Measurements from ENCODE around the gene VEPH1. TPM values are rescaled to one million over a fixed set of nuclear protein-coding genes. Genes with fewer than 3 reads are reported as not detected.

The VEPH1 gene
- total RNA-seq, 1 donor from 2014 or later = not detected

DNA sequence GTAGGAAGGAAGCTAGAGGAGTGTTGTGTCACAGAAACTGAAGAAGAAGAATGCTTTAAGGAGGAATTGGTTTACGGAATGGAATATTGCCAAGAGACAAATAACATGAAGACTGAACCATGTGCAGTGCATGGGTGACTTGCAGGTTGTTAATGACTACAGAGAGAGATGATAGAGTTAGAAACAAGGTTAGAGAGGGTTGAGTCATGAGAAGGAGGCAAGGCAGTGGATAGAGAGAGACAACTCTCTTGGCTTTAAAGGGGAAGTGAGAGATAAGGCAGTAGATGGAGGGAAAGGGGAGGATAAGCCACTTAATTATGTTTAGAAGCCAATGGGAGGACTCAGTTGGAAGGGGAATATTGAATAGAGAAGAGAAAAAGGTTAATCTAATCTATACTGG is 224.0 kb downstream of the VEPH1 start:
- Mint-ChIP-seq H3K36me3 (ENCODE audit: low read depth) (no peaks in the 10 kb centered on the region), H3K9me3 (no peaks in the 10 kb centered on the region), H3K27me3 (ENCODE audit: insufficient read depth) (no peaks in the 10 kb centered on the region), H3K27ac (no peak overlapping the region), H3K4me1 (ENCODE audit: low read depth) (no peaks in the 10 kb centered on the region), H3K4me3 (no peak overlapping the region)
- intact Hi-C loops (cut with micrococcal nuclease) = no loop called here
- DNase-seq (ENCODE audit: low spot score) = no peak

DNA sequence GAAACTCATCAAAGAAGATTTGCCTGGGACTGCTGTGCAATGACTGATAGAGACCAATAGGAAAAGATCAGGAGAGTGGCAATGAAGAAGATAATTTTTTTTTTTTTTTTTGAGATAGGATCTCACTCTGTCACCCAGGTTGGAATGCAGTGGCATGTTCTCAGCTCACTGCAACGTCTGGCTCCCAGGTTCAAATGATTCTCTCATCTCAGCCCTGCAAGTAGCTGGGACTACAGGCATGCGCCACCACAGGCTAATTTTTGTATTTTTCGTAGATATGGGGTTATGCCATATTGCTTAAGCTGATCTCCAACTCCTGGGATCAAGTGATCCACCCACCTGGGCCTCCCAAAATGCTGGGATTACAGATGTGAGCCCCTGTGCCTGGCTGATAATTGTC is 226.4 kb downstream of the VEPH1 start:
- Mint-ChIP-seq H3K9me3 (no peaks in the 10 kb centered on the region), H3K27ac (no peak overlapping the region), H3K4me1 (ENCODE audit: low read depth) (no peaks in the 10 kb centered on the region), H3K4me3 (no peak overlapping the region), H3K27me3 (ENCODE audit: insufficient read depth) (no peaks in the 10 kb centered on the region), H3K36me3 (ENCODE audit: low read depth) (no peaks in the 10 kb centered on the region)
- intact Hi-C loops (cut with micrococcal nuclease) = no loop called here
- no peak for DNase-seq (ENCODE audit: low spot score)

DNA sequence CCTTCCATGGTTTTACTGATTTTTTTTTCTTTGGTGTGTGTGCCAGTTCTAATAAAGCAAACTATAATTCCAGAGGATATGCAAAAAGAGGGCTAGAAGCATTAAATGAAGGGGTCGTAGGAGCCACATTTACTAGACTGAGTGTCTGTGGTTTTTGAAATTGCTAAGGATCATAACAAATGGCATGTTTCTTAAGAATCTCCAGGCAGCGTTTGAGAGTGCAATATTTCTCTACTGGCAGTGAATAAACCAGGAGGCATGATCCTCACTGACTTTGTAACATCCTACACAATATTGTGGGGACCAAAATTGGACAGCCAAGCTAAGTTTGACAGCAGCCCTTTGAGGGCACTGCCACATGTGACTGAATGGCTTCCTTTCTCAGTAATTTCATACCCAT is 227.4 kb downstream of the VEPH1 start:
- no peak for DNase-seq (ENCODE audit: low spot score)
- H3K4me3 Mint-ChIP-seq = no peak overlapping the region
- peaks cover 2% of the 10 kb centered on the region for H3K27me3 Mint-ChIP-seq (ENCODE audit: insufficient read depth)
- H3K36me3 Mint-ChIP-seq (ENCODE audit: low read depth) = no peaks in the 10 kb centered on the region
- H3K4me1 Mint-ChIP-seq (ENCODE audit: low read depth) = no peaks in the 10 kb centered on the region
- no peak overlapping the region for H3K27ac Mint-ChIP-seq
- intact Hi-C loops (cut with micrococcal nuclease) = no loop called here
- H3K9me3 Mint-ChIP-seq = no peaks in the 10 kb centered on the region

DNA sequence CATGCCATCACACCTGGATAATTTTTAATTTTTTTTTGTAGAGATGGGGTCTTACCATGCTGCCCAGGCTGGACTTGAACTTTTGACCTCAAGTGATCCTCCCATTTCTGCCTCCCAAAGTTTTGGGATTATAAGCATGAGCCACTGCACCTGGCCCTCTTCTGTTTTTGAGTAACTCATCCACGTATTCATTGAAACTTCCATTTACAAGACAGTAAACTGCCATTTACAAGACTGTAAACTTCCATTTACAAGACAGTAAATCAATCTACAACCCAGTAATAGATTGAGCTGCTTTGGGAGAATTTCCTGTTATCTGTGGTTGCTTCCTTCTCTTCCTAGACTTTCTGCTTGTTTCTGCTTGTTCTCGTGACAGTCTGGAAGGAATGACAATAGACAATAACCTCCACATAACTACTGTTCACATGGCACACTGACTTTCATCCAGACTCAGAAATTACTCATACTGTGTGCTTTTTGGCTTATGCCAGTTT is 228.5 kb downstream of the VEPH1 start:
- no peaks in the 10 kb centered on the region for H3K9me3 Mint-ChIP-seq
- H3K27me3 Mint-ChIP-seq (ENCODE audit: insufficient read depth) = peaks cover 2% of the 10 kb centered on the region
- H3K4me3 Mint-ChIP-seq = no peak overlapping the region
- DNase-seq (ENCODE audit: low spot score) = no peak
- no peaks in the 10 kb centered on the region for H3K36me3 Mint-ChIP-seq (ENCODE audit: low read depth)
- no peak overlapping the region for H3K27ac Mint-ChIP-seq
- intact Hi-C loops (cut with micrococcal nuclease) = no loop called here
- H3K4me1 Mint-ChIP-seq (ENCODE audit: low read depth) = no peaks in the 10 kb centered on the region

GRCh38 chr3:157271283-157271882 is 231.8 kb downstream of the VEPH1 start:
- Mint-ChIP-seq H3K27me3 (ENCODE audit: insufficient read depth) (peaks cover 5% of the 10 kb centered on the region), H3K4me1 (ENCODE audit: low read depth) (no peaks in the 10 kb centered on the region), H3K9me3 (no peaks in the 10 kb centered on the region), H3K36me3 (ENCODE audit: low read depth) (no peaks in the 10 kb centered on the region), H3K4me3 (no peak overlapping the region), H3K27ac (no peak overlapping the region)
- intact Hi-C loops (cut with micrococcal nuclease) = no loop called here
- DNase-seq (ENCODE audit: low spot score) = no peak

DNA sequence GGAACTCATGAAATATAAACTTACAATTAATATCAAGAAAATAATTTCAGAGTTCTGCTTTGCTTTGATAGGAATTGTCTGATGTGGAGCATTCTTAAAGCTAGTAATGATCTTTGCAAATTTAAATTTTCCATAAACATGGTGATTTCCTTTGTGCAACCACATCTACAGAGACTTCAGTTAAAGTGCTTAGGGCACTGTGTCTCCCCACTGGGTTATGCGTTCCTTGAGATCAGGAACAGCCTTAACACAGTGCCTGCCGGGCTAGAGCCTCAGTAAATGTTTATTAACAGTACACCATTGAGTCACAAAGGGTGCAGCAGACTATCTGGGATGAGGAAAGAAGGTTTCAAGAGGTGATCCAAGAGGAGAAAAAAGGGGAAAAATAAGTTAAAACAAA is 235.2 kb downstream of the VEPH1 start:
- Mint-ChIP-seq H3K4me1 (ENCODE audit: low read depth) (no peaks in the 10 kb centered on the region), H3K9me3 (no peaks in the 10 kb centered on the region), H3K27ac (no peak overlapping the region), H3K4me3 (no peak overlapping the region), H3K36me3 (ENCODE audit: low read depth) (no peaks in the 10 kb centered on the region), H3K27me3 (ENCODE audit: insufficient read depth) (peaks cover 9% of the 10 kb centered on the region)
- intact Hi-C loops (cut with micrococcal nuclease) = no loop called here
- DNase-seq (ENCODE audit: low spot score) = no peak

DNA sequence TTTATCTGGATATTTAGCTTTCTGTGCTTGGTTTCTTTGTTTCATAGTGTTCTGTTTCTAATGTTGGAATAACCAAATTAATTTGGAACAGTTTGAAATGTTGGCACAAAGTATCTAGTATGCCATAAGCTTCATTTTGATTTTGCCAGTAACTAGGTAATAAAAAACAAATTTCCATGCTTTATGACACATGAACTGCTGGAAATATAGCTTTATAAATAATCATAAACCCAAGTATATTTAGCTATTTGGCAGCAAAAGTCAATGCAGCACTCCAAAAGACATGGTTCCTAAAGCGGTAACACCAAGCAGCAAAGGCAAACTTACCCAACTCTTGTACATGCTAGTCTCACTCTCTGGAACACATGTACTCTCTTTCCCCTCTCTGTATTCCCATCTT is 237.3 kb downstream of the VEPH1 start:
- no peaks in the 10 kb centered on the region for H3K4me1 Mint-ChIP-seq (ENCODE audit: low read depth)
- DNase-seq (ENCODE audit: low spot score) = no peak
- intact Hi-C loops (cut with micrococcal nuclease) = no loop called here
- no peaks in the 10 kb centered on the region for H3K36me3 Mint-ChIP-seq (ENCODE audit: low read depth)
- no peak overlapping the region for H3K27ac Mint-ChIP-seq
- H3K27me3 Mint-ChIP-seq (ENCODE audit: insufficient read depth) = peaks cover 7% of the 10 kb centered on the region
- H3K4me3 Mint-ChIP-seq = no peak overlapping the region
- H3K9me3 Mint-ChIP-seq = no peaks in the 10 kb centered on the region

DNA sequence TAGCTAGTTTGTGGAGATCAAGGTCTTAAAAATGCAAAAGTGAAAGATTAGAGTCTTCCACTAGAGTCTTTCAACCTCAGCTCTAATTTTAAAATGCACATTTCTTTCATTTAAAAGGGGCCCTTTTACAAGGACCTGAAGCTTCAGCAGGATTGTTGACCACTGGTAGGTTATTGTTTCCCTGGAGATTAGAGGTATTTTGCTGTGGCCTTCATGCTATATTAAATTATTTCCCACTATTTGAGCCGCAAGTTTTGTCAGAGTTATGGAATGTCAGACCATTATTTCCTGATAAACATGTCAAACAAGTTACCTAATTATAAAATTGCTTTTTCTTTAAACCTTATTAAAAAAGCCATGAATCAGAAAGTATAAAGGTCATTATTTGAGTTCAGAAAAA is 240.2 kb downstream of the VEPH1 start:
- no peaks in the 10 kb centered on the region for H3K36me3 Mint-ChIP-seq (ENCODE audit: low read depth)
- H3K9me3 Mint-ChIP-seq = no peaks in the 10 kb centered on the region
- no peak for DNase-seq (ENCODE audit: low spot score)
- H3K27me3 Mint-ChIP-seq (ENCODE audit: insufficient read depth) = peaks cover 11% of the 10 kb centered on the region
- H3K4me1 Mint-ChIP-seq (ENCODE audit: low read depth) = no peaks in the 10 kb centered on the region
- intact Hi-C loops (cut with micrococcal nuclease) = no loop called here
- H3K27ac Mint-ChIP-seq = no peak overlapping the region
- no peak overlapping the region for H3K4me3 Mint-ChIP-seq

DNA sequence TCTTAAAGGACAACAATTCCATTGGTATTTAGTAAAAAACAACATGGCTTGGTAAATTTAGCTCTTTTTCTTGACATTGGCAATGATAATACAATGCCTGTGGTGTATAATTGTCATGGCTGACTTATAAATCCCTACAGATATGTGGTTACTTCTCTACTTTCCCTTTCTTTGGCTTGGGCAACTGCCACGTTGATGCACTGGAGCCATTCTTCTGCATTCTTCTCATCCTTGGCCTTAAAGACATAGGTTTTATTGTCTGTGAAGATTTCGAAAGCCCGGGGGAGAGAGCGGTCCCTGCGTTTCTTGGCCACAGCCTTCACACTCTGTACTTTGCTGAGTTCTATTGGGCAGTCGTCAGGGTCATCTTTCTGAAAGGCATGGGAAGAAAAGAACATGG is 242.2 kb downstream of the VEPH1 start:
- no peaks in the 10 kb centered on the region for H3K9me3 Mint-ChIP-seq
- DNase-seq (ENCODE audit: low spot score) = no peak
- no peak overlapping the region for H3K27ac Mint-ChIP-seq
- peaks cover 10% of the 10 kb centered on the region for H3K27me3 Mint-ChIP-seq (ENCODE audit: insufficient read depth)
- no peaks in the 10 kb centered on the region for H3K36me3 Mint-ChIP-seq (ENCODE audit: low read depth)
- H3K4me3 Mint-ChIP-seq = no peak overlapping the region
- intact Hi-C loops (cut with micrococcal nuclease) = no loop called here
- no peaks in the 10 kb centered on the region for H3K4me1 Mint-ChIP-seq (ENCODE audit: low read depth)

DNA sequence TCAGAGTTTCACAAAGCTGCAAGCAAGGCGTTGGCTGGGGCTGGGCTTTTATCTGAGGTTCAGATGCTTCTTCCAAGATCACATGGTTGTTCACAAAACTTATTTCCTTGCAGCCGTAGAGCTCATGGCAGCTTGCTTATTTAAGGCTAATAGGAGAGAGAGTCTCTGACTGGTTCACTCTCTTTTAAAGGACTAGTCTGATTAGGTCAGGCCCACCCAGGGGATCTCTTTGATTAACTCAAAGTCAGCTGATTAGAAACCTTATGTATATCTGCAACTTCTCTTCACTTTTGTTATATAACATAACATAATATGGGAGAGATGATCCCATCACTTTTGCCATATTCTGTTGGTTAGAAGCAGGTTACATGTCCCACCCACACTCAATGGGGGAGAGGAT is 243.4 kb downstream of the VEPH1 start:
- no peaks in the 10 kb centered on the region for H3K4me1 Mint-ChIP-seq (ENCODE audit: low read depth)
- intact Hi-C loops (cut with micrococcal nuclease) = no loop called here
- no peak for DNase-seq (ENCODE audit: low spot score)

GRCh38 chr3:157257101-157257500 is 246.1 kb downstream of the VEPH1 start:
- Mint-ChIP-seq H3K4me3 (no peak overlapping the region), H3K4me1 (ENCODE audit: low read depth) (no peaks in the 10 kb centered on the region), H3K36me3 (ENCODE audit: low read depth) (no peaks in the 10 kb centered on the region), H3K27ac (no peak overlapping the region), H3K27me3 (ENCODE audit: insufficient read depth) (peaks cover 6% of the 10 kb centered on the region), H3K9me3 (no peaks in the 10 kb centered on the region)
- DNase-seq (ENCODE audit: low spot score) = no peak
- intact Hi-C loops (cut with micrococcal nuclease) = no loop called here

More for the DNA sequence above, 243.4 kb downstream of the VEPH1 start:
- no peaks in the 10 kb centered on the region for H3K36me3 Mint-ChIP-seq (ENCODE audit: low read depth)
- H3K9me3 Mint-ChIP-seq = no peaks in the 10 kb centered on the region
- H3K27ac Mint-ChIP-seq = no peak overlapping the region
- H3K4me3 Mint-ChIP-seq = no peak overlapping the region
- peaks cover 8% of the 10 kb centered on the region for H3K27me3 Mint-ChIP-seq (ENCODE audit: insufficient read depth)

DNA sequence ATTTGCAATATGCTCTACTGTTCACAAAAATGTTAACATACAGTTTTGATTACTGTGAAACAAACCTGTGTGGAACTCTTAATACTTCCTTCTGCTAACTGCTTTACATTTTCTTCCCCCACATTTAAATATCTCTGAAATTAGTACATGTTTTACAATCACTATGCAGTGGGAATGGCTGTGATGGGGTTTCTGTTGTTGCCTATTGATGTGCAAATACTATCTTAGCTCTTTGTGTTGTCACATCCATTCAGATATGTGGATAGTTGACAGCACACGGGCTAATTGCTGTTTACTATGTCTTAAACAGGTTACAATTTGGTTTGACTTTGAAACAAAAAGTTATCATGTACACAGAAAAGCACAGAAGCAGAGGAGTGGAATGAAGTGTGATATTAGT is 247.4 kb downstream of the VEPH1 start:
- no peaks in the 10 kb centered on the region for H3K9me3 Mint-ChIP-seq
- no peaks in the 10 kb centered on the region for H3K36me3 Mint-ChIP-seq (ENCODE audit: low read depth)
- H3K27ac Mint-ChIP-seq = no peak overlapping the region
- no peak overlapping the region for H3K4me3 Mint-ChIP-seq
- no peaks in the 10 kb centered on the region for H3K4me1 Mint-ChIP-seq (ENCODE audit: low read depth)
- no peak for DNase-seq (ENCODE audit: low spot score)
- intact Hi-C loops (cut with micrococcal nuclease) = no loop called here
- H3K27me3 Mint-ChIP-seq (ENCODE audit: insufficient read depth) = peaks cover 6% of the 10 kb centered on the region

GRCh38 chr3:157251685-157252084 is 251.5 kb downstream of the VEPH1 start:
- no peaks in the 10 kb centered on the region for H3K4me1 Mint-ChIP-seq (ENCODE audit: low read depth)
- no peaks in the 10 kb centered on the region for H3K36me3 Mint-ChIP-seq (ENCODE audit: low read depth)
- H3K27ac Mint-ChIP-seq = no peak overlapping the region
- DNase-seq (ENCODE audit: low spot score) = no peak
- H3K27me3 Mint-ChIP-seq (ENCODE audit: insufficient read depth) = peaks cover 2% of the 10 kb centered on the region
- intact Hi-C loops (cut with micrococcal nuclease) = no loop called here
- H3K4me3 Mint-ChIP-seq = no peak overlapping the region
- no peaks in the 10 kb centered on the region for H3K9me3 Mint-ChIP-seq

GRCh38 chr3:157249606-157250005 is 253.6 kb downstream of the VEPH1 start:
- peaks cover 2% of the 10 kb centered on the region for H3K27me3 Mint-ChIP-seq (ENCODE audit: insufficient read depth)

More at GRCh38 chr3:157249606-157250005, 253.6 kb downstream of the VEPH1 start:
- no peak for DNase-seq (ENCODE audit: low spot score)
- Mint-ChIP-seq H3K9me3 (no peaks in the 10 kb centered on the region), H3K4me3 (no peak overlapping the region), H3K36me3 (ENCODE audit: low read depth) (no peaks in the 10 kb centered on the region), H3K4me1 (ENCODE audit: low read depth) (no peaks in the 10 kb centered on the region), H3K27ac (no peak overlapping the region)
- intact Hi-C loops (cut with micrococcal nuclease) = no loop called here
